ENCODE results near the gene AP2B1.

- no peak for TF ChIP-seq POLR2A (IDR thresholded peaks at IDR 0.05)
- TF ChIP-seq CTCF (IDR thresholded peaks at IDR 0.05), result no peak
Measured at GRCh38 chr17:35700150-35700549, 113.0 kb downstream of the AP2B1 start.

All from stomach (tissue), 4 donors.